A673 (cell line): ENCODE data around the gene TMEM61. TPM values are rescaled to one million over a fixed set of nuclear protein-coding genes. Genes with fewer than 3 reads are reported as not detected.

ENCODE experiments used
- BruUV-seq: library from RNA; stranded (reverse); fragments of 400-500 nt; replicated peaks from 2 replicates; lab custom pipeline; 2021; lab: Mats Ljungman, UMichigan
- CTCF ChIA-PET: fragments of 300-600 bp; sonication (Branson Sonifier 250); formaldehyde crosslinking; loops from one replicate; lab custom pipeline; 2022; ENCODE audit warnings: antibody characterized with exemption; lab: Charles Lee
- POLR2A ChIA-PET: fragments of 300-600 bp; sonication (Branson Sonifier 250); formaldehyde crosslinking; loops from one replicate; lab custom pipeline; 2022; ENCODE audit warnings: antibody characterized with exemption; ENCODE audit not compliant: low non-redundant PET; lab: Charles Lee
- DNase-seq: peaks from one replicate; pipeline ENCODE4 v3.0.0-alpha.2; 2015; ENCODE audit warnings: low spot score
- H3K27ac ChIP-seq: fragments of 200-600 bp; sonication (generic); 2 replicates; pipeline ENCODE4 v1.5.1; 2016; ENCODE audit warnings: mixed run types, low read depth, mild to moderate bottlenecking, mixed read lengths, antibody characterized with exemption, low read length; ENCODE audit not compliant: poor library complexity, severe bottlenecking
- H3K27me3 ChIP-seq: fragments of 200-600 bp; sonication (generic); replicated peaks from 2 replicates; pipeline ENCODE4 v1.6.1; 2017; ENCODE audit warnings: mixed run types, low read depth, mild to moderate bottlenecking, mixed read lengths, antibody characterized with exemption, low read length; ENCODE audit not compliant: insufficient read depth, poor library complexity
- H3K36me3 ChIP-seq: fragments of 200-600 bp; sonication (generic); 2 replicates; pipeline ENCODE4 v1.6.1; 2016; ENCODE audit warnings: mixed run types, mild to moderate bottlenecking, mixed read lengths, antibody characterized with exemption, low read length; ENCODE audit not compliant: insufficient read depth, poor library complexity, severe bottlenecking
- H3K4me1 ChIP-seq: fragments of 200-600 bp; sonication (generic); 2 replicates; pipeline ENCODE4 v1.6.1; 2017; ENCODE audit warnings: mixed run types, mild to moderate bottlenecking, mixed read lengths, antibody characterized with exemption, low read length; ENCODE audit not compliant: insufficient read depth, poor library complexity, severe bottlenecking
- H3K4me3 ChIP-seq: fragments of 200-600 bp; sonication (generic); 2 replicates; pipeline ENCODE4 v1.5.1; 2016; ENCODE audit warnings: low read depth, mixed run types, mild to moderate bottlenecking, mixed read lengths, low read length; ENCODE audit not compliant: poor library complexity, severe bottlenecking
- H3K9me3 ChIP-seq: fragments of 200-600 bp; sonication (generic); 2 replicates; pipeline ENCODE4 v1.6.1; 2016; ENCODE audit warnings: mixed run types, low read depth, mild to moderate bottlenecking, mixed read lengths, antibody characterized with exemption, low read length; ENCODE audit not compliant: poor library complexity, severe bottlenecking
- CTCF ChIP-seq: fragments of 300-800, 200-600 bp; sonication (generic); conservative IDR thresholded peaks from 2 replicates; pipeline ENCODE4 v1.5.1; 2017; ENCODE audit warnings: low read depth, mild to moderate bottlenecking, antibody characterized with exemption, low read length, moderate library complexity, mixed read lengths
- EZH2 ChIP-seq: fragments of 200-600 bp; sonication (generic); IDR thresholded peaks from 2 replicates; pipeline ENCODE4 v1.6.1; 2017; ENCODE audit warnings: borderline replicate concordance, low read depth, mild to moderate bottlenecking, mixed read lengths, antibody characterized with exemption, low read length; ENCODE audit not compliant: poor library complexity, severe bottlenecking
- intact Hi-C: fragments of 100-400 bp; cut with micrococcal nuclease; formaldehyde crosslinking; loops from one replicate; pipeline ENCODE4 v1.10.0; 2022; ENCODE audit not compliant: unreplicated experiment
- total RNA-seq: library from RNA; stranded (reverse); gene quantifications from 2 replicates; pipeline ENCODE4 v1.2.3, GENCODE V29; 2021

TMEM61 gene
- total RNA-seq, 1 experiment from 2014 or later: not detected

GRCh38 chr1:55039342-55040082 lies 59.1 kb downstream of the TMEM61 start, which contains the start of gene PCSK9:
TSS of gene PCSK9 (plus strand) at chr1:55039548. CDS start at chr1:55039838, 290 bp downstream.
- ChIA-PET CTCF (interaction anchor here (0.9 kb wide), 1 partner anchor 94 kb away, joined by 4 read pairs; no protein-coding TSS in a partner anchor), POLR2A (interaction anchor here (0.6 kb wide), 1 partner anchor 333 kb away, joined by 3 read pairs; no protein-coding TSS in a partner anchor)
- intact Hi-C loops: no loop called here
- Histone ChIP-seq H3K4me1 (peaks cover 19% of the 10 kb centered on the region), H3K9me3 (no peaks in the 10 kb centered on the region), H3K36me3 (peaks cover 14% of the 10 kb centered on the region), H3K27ac (peak within 1 kb of the TSS; percentile 62), H3K4me3 (peak within 1 kb of the TSS; percentile 83), H3K27me3 (no peaks in the 10 kb centered on the region)
- no TSS peak for BruUV-seq
- TF ChIP-seq EZH2 (no peak), CTCF (no peak)
- peak; percentile 75 for DNase-seq

GRCh38 chr1:55040083-55040932 lies 59.9 kb downstream of the TMEM61 start:
- ChIA-PET CTCF (interaction anchor here (0.9 kb wide), 1 partner anchor 95 kb away, joined by 4 read pairs; no protein-coding TSS in a partner anchor), POLR2A (interaction anchor here (0.6 kb wide), 1 partner anchor 332 kb away, joined by 3 read pairs; no protein-coding TSS in a partner anchor)
- DNase-seq: peak; percentile 22
- Histone ChIP-seq H3K36me3 (peaks cover 21% of the 10 kb centered on the region), H3K9me3 (no peaks in the 10 kb centered on the region), H3K4me3 (peak overlapping the region; percentile 83), H3K27ac (peak overlapping the region; percentile 62), H3K4me1 (peaks cover 19% of the 10 kb centered on the region), H3K27me3 (no peaks in the 10 kb centered on the region)
- no TSS peak for BruUV-seq
- TF ChIP-seq EZH2 (no peak), CTCF (no peak)
- intact Hi-C loops: no loop called here

GRCh38 chr1:55040933-55041494 lies 60.6 kb downstream of the TMEM61 start:
- no TSS peak for BruUV-seq
- intact Hi-C loops: no loop called here
- Histone ChIP-seq H3K36me3 (peaks cover 23% of the 10 kb centered on the region), H3K4me3 (peak overlapping the region; percentile 83), H3K27ac (no peak overlapping the region), H3K27me3 (no peaks in the 10 kb centered on the region), H3K9me3 (no peaks in the 10 kb centered on the region), H3K4me1 (peaks cover 19% of the 10 kb centered on the region)
- ChIA-PET CTCF (interaction anchor here (0.6 kb wide), 1 partner anchor 19 kb away, joined by 3 read pairs; no protein-coding TSS in a partner anchor), POLR2A (no interaction called here)
- TF ChIP-seq CTCF: no peak
- TF ChIP-seq EZH2: no peak
- no peak for DNase-seq
